ENCODE measurements around the gene PRR15.
A peak's percentile ranks its signal among the peaks of the same experiment; 100 is the strongest.

PRR15 gene

DNA sequence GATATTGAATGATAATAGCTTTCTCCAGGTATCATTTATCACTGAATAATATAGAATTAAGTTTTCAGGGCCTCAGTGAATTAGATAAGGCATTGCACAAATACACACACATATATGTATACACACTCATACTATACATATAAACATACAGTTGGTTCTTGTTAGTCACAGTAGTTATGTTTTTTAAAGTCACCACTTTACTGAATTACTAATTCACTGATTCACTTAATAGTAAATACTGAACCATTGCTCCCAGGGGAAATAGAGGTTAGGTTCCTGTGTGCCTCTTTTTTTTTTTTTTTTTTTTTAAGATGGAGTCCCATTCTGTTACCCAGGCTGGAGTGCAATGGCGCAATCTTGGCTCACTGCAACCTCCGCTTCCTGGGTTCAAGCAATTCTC lies 33.6 kb downstream of the PRR15 start:
- no peak overlapping the region for H3K4me3 ChIP-seq (ENCODE audit: extremely low read depth, insufficient read depth, low read length, poor library complexity, severe bottlenecking)
- no peaks in the 10 kb centered on the region for H3K4me1 ChIP-seq (ENCODE audit: control insufficient read depth, insufficient read depth, low read length, poor library complexity, severe bottlenecking)
- 90% methylated on average over 2 of the region's 2 CpGs; no CpG with 5 or more reads in 1 of the 2 experiments for WGBS, 2 experiments (ENCODE audit: insufficient coverage in 2 of 2)
- no peak overlapping the region for H3K27ac ChIP-seq (ENCODE audit: low read depth, low read length, severe bottlenecking)
- H3K36me3 ChIP-seq (ENCODE audit: control insufficient read depth, insufficient read depth, low read length) = no peaks in the 10 kb centered on the region
- H3K9me3 ChIP-seq (ENCODE audit: control insufficient read depth, low read length) = no peaks in the 10 kb centered on the region

DNA sequence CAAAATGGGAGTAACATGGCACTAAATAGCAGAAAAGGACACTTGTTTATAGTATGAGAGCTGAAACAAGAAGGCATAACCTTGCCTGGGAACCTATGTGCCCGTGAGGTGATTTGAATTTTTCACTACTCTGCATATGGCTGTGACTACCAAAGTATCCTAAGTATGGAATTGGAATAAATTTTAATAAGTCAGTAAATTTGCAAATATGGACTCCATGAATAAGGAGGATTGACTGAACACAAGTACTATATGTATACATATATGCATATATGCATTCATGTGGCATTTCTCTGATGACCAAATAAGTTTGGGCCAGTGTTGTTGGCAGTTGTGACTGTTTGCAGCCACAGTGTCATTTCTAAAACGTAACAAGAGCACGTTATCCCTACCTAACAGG lies 34.5 kb downstream of the PRR15 start:
- Histone ChIP-seq H3K9me3 (ENCODE audit: control insufficient read depth, low read length) (no peaks in the 10 kb centered on the region), H3K4me3 (ENCODE audit: extremely low read depth, insufficient read depth, low read length, poor library complexity, severe bottlenecking) (no peak overlapping the region), H3K36me3 (ENCODE audit: control insufficient read depth, insufficient read depth, low read length) (no peaks in the 10 kb centered on the region), H3K4me1 (ENCODE audit: control insufficient read depth, insufficient read depth, low read length, poor library complexity, severe bottlenecking) (no peaks in the 10 kb centered on the region), H3K27ac (ENCODE audit: low read depth, low read length, severe bottlenecking) (no peak overlapping the region)
- 100% methylated on average over 3 of the region's 3 CpGs; no CpG with 5 or more reads in 1 of the 2 experiments for WGBS, 2 experiments (ENCODE audit: insufficient coverage in 2 of 2)

DNA sequence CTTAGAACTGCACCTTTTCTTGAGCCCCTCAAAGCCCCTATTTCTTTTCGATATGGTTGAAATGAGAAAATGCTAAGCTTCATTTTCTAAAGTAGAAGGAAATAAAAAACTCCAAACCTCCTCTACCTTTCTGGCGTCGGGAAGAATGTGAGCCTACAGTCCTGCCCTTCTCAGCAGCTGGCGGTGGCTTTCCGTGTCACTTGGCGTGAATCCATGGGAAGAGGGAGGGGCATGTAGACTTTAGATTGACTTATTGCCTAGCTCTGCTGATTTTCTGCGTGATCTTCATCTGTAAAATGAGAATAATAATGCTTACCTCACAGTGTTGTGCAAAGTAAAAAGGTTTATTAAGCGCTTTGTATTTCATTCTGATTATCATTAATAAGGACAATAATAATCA lies 35.0 kb downstream of the PRR15 start:
- WGBS, 2 experiments (ENCODE audit: insufficient coverage in 2 of 2) = no CpG with 5 or more reads among the region's 8 CpGs
- H3K36me3 ChIP-seq (ENCODE audit: control insufficient read depth, insufficient read depth, low read length) = no peaks in the 10 kb centered on the region
- no peak overlapping the region for H3K27ac ChIP-seq (ENCODE audit: low read depth, low read length, severe bottlenecking)
- no peaks in the 10 kb centered on the region for H3K9me3 ChIP-seq (ENCODE audit: control insufficient read depth, low read length)
- no peak overlapping the region for H3K4me3 ChIP-seq (ENCODE audit: extremely low read depth, insufficient read depth, low read length, poor library complexity, severe bottlenecking)
- no peaks in the 10 kb centered on the region for H3K4me1 ChIP-seq (ENCODE audit: control insufficient read depth, insufficient read depth, low read length, poor library complexity, severe bottlenecking)

DNA sequence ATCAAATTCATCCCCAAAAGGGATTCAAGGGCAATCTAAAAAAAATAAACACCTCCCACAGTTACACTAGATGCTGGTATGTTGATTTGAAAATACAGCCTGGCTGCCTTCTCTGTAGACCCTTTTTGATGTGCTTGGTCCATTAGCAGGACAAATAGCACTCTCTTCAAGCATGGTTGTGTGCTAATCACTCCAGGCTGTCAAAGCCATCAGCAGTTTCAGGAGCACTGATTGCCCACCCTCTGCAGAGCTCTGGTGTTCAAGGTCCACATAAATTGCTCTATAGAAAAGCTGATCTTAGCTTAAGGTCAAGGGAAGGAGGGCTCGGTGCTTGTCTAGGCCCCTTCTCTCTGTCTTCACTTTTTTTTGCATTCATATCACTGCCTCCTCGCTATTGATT lies 35.4 kb downstream of the PRR15 start:
- Histone ChIP-seq H3K4me3 (ENCODE audit: extremely low read depth, insufficient read depth, low read length, poor library complexity, severe bottlenecking) (no peak overlapping the region), H3K36me3 (ENCODE audit: control insufficient read depth, insufficient read depth, low read length) (no peaks in the 10 kb centered on the region), H3K4me1 (ENCODE audit: control insufficient read depth, insufficient read depth, low read length, poor library complexity, severe bottlenecking) (no peaks in the 10 kb centered on the region), H3K27ac (ENCODE audit: low read depth, low read length, severe bottlenecking) (no peak overlapping the region), H3K9me3 (ENCODE audit: control insufficient read depth, low read length) (no peaks in the 10 kb centered on the region)
- WGBS, 2 experiments (ENCODE audit: insufficient coverage in 2 of 2) = no CpG with 5 or more reads among the region's 2 CpGs

DNA sequence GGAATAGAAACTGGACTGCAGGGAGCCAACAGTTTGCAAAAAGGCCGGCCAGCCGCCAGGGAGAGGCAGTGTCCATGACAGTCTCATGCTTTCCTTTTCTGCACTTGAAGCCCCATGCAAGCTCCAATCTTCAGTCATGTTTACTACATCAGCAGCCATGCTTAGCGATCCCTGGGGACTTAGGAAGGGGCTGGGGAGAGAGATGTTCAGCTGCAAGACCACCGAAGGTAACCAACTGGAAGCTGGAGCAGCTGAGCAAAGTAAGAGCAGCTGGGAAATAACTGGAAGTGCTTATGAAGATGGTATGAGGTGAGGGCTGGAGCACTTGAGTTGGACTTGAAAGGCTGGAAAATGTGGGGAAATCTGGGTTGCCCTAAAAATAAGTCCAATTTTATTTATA lies 37.0 kb downstream of the PRR15 start:
- Histone ChIP-seq H3K36me3 (ENCODE audit: control insufficient read depth, insufficient read depth, low read length) (no peaks in the 10 kb centered on the region), H3K27ac (ENCODE audit: low read depth, low read length, severe bottlenecking) (no peak overlapping the region), H3K4me1 (ENCODE audit: control insufficient read depth, insufficient read depth, low read length, poor library complexity, severe bottlenecking) (no peaks in the 10 kb centered on the region), H3K4me3 (ENCODE audit: extremely low read depth, insufficient read depth, low read length, poor library complexity, severe bottlenecking) (no peak overlapping the region), H3K9me3 (ENCODE audit: control insufficient read depth, low read length) (no peaks in the 10 kb centered on the region)
- WGBS, 2 experiments (ENCODE audit: insufficient coverage in 2 of 2) = 93 to 100% methylated on average over 2 to 3 of the region's 4 CpGs

DNA sequence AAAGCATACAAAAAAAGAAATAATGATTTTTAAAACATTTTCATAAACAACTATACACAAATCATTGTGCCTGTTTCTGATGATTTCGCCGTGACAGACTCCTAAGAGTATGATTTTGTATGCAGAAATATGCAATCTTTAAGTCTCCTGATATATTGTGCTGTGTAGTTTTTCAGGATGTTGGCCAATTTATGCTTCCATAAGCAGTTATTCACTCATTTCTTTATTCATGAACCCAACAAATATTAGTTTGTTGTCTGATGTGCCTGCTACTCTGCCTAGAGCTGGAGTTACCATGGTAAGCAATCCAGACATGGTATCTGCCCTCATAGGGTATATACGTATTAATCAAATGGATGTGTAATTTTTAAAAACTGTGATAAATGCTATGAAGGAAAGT lies 40.4 kb downstream of the PRR15 start:
- no peak overlapping the region for H3K27ac ChIP-seq (ENCODE audit: low read depth, low read length, severe bottlenecking)
- H3K36me3 ChIP-seq (ENCODE audit: control insufficient read depth, insufficient read depth, low read length) = no peaks in the 10 kb centered on the region
- H3K4me3 ChIP-seq (ENCODE audit: extremely low read depth, insufficient read depth, low read length, poor library complexity, severe bottlenecking) = no peak overlapping the region
- WGBS, 2 experiments (ENCODE audit: insufficient coverage in 2 of 2) = 100% methylated on average over 1 of the region's 3 CpGs
- H3K9me3 ChIP-seq (ENCODE audit: control insufficient read depth, low read length) = no peaks in the 10 kb centered on the region
- H3K4me1 ChIP-seq (ENCODE audit: control insufficient read depth, insufficient read depth, low read length, poor library complexity, severe bottlenecking) = peaks cover 23% of the 10 kb centered on the region

DNA sequence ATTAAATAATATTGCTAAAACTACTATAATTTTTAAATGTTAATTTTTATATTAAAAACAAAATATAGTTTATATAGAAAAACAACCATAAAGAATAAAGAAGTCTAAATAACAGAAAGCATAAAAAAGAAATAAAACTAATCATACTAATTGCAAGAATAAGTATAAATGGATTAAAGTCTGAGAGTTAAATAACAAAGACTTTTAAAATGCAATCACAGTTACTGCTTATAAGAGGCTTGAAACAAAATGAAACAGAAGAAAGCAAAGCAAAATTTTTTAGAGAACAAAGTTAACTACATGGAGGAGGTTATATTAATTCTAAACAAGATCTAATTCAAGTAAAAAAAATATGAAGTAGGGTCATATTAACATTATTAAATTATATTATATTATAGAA lies 41.1 kb downstream of the PRR15 start:
- peaks cover 29% of the 10 kb centered on the region for H3K4me1 ChIP-seq (ENCODE audit: control insufficient read depth, insufficient read depth, low read length, poor library complexity, severe bottlenecking)
- no peaks in the 10 kb centered on the region for H3K9me3 ChIP-seq (ENCODE audit: control insufficient read depth, low read length)
- no peak overlapping the region for H3K4me3 ChIP-seq (ENCODE audit: extremely low read depth, insufficient read depth, low read length, poor library complexity, severe bottlenecking)
- H3K27ac ChIP-seq (ENCODE audit: low read depth, low read length, severe bottlenecking) = no peak overlapping the region
- H3K36me3 ChIP-seq (ENCODE audit: control insufficient read depth, insufficient read depth, low read length) = no peaks in the 10 kb centered on the region

DNA sequence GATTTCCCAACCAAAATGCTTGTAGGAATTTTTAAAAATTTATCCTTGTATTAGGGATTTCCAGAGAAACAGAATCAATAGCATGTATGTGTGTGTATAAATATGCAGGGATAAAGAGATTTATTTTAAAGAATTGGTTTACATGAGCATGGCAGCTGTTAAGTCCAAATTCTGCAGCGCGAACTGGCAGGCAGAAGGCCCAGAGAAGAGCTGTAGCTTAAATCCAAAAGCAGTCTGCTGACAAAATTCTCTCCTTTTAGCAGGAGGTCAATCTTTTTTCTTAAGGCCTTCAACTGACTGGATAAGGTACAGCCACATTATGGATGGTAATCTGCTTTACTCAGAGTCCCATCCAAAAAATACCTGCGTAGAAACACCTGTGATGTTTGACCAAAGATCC lies 42.0 kb downstream of the PRR15 start:
- Histone ChIP-seq H3K27ac (ENCODE audit: low read depth, low read length, severe bottlenecking) (no peak overlapping the region), H3K9me3 (ENCODE audit: control insufficient read depth, low read length) (no peaks in the 10 kb centered on the region), H3K36me3 (ENCODE audit: control insufficient read depth, insufficient read depth, low read length) (no peaks in the 10 kb centered on the region), H3K4me3 (ENCODE audit: extremely low read depth, insufficient read depth, low read length, poor library complexity, severe bottlenecking) (no peak overlapping the region), H3K4me1 (ENCODE audit: control insufficient read depth, insufficient read depth, low read length, poor library complexity, severe bottlenecking) (peaks cover 29% of the 10 kb centered on the region)
- 93 to 98% methylated on average over 3 of the region's 3 CpGs for WGBS, 2 experiments (ENCODE audit: insufficient coverage in 2 of 2)

DNA sequence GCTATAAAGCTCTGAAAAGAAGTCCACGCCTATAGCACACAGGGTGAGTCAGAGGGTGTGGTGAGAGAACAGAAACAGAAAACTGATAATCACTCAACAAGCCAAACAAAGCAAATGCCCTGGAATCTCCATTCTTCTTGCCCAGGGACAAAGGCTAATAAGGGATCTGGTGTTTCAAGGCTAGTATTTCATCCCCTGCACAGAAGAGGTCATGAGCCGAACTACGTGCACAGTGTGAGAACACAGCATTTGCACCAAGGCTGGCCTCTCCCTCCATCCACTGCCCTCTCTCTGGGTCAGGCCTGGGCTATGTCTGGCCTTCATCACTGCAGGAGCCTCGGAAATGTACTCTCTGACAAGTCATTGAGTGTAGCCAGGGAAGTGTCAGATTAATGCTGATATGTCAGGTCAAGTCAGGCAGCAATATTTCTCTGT lies 42.7 kb downstream of the PRR15 start:
- Histone ChIP-seq H3K27ac (ENCODE audit: low read depth, low read length, severe bottlenecking) (peak overlapping the region; percentile 64), H3K9me3 (ENCODE audit: control insufficient read depth, low read length) (no peaks in the 10 kb centered on the region), H3K36me3 (ENCODE audit: control insufficient read depth, insufficient read depth, low read length) (no peaks in the 10 kb centered on the region), H3K4me3 (ENCODE audit: extremely low read depth, insufficient read depth, low read length, poor library complexity, severe bottlenecking) (no peak overlapping the region), H3K4me1 (ENCODE audit: control insufficient read depth, insufficient read depth, low read length, poor library complexity, severe bottlenecking) (peaks cover 29% of the 10 kb centered on the region)
- WGBS, 2 experiments (ENCODE audit: insufficient coverage in 2 of 2) = 91% methylated on average over 3 of the region's 4 CpGs; no CpG with 5 or more reads in 1 of the 2 experiments

DNA sequence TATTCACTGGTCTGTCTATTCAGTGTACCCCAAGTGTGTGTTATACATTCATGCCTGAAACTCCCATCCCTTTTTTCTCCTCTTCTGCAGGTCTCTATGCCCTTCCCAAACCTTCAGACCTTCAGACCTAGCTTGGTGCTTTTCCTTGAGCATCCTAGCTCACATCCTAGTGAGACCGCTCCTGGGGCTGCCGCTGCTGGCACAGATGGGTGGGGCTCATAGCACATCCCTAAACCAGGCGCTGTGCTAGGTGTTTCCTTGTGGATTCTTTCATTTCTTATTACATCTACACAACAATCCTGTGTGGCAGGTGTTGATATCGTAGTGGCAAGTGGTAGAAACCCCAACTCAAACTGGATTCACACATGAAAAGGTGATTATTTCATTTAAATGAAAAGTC lies 43.2 kb downstream of the PRR15 start:
- Histone ChIP-seq H3K36me3 (ENCODE audit: control insufficient read depth, insufficient read depth, low read length) (no peaks in the 10 kb centered on the region), H3K4me1 (ENCODE audit: control insufficient read depth, insufficient read depth, low read length, poor library complexity, severe bottlenecking) (peaks cover 29% of the 10 kb centered on the region), H3K27ac (ENCODE audit: low read depth, low read length, severe bottlenecking) (peak overlapping the region; percentile 64), H3K9me3 (ENCODE audit: control insufficient read depth, low read length) (no peaks in the 10 kb centered on the region), H3K4me3 (ENCODE audit: extremely low read depth, insufficient read depth, low read length, poor library complexity, severe bottlenecking) (no peak overlapping the region)
- WGBS, 2 experiments (ENCODE audit: insufficient coverage in 2 of 2) = 100% methylated on average over 1 of the region's 4 CpGs; no CpG with 5 or more reads in 1 of the 2 experiments

DNA sequence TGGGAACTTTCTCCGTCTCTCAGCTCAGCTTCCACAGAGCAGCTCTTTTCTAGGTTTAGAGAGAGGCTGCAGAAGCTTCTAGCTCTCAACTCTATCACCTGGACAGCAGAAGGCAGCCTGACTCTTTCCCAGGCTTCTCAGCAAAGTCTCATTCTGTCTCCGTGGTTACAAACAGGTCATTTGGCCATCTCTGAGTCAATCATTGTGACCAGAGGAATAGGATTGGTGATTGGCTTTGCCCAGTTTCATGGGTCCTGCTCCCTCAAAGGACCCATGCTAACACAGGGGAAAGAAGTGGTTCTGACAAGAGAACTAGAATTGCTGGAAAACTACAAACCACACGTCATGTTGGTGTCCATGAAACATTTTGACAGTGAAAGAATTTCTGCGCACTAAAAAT lies 43.6 kb downstream of the PRR15 start:
- Histone ChIP-seq H3K27ac (ENCODE audit: low read depth, low read length, severe bottlenecking) (no peak overlapping the region), H3K4me1 (ENCODE audit: control insufficient read depth, insufficient read depth, low read length, poor library complexity, severe bottlenecking) (peaks cover 29% of the 10 kb centered on the region)
- 95 to 96% methylated on average over 4 of the region's 4 CpGs for WGBS, 2 experiments (ENCODE audit: insufficient coverage in 2 of 2)

More for the DNA sequence above, 43.6 kb downstream of the PRR15 start:
- H3K4me3 ChIP-seq (ENCODE audit: extremely low read depth, insufficient read depth, low read length, poor library complexity, severe bottlenecking) = no peak overlapping the region
- H3K36me3 ChIP-seq (ENCODE audit: control insufficient read depth, insufficient read depth, low read length) = no peaks in the 10 kb centered on the region
- no peaks in the 10 kb centered on the region for H3K9me3 ChIP-seq (ENCODE audit: control insufficient read depth, low read length)
